Measurements from ENCODE around the gene FAM216A.

DNA sequence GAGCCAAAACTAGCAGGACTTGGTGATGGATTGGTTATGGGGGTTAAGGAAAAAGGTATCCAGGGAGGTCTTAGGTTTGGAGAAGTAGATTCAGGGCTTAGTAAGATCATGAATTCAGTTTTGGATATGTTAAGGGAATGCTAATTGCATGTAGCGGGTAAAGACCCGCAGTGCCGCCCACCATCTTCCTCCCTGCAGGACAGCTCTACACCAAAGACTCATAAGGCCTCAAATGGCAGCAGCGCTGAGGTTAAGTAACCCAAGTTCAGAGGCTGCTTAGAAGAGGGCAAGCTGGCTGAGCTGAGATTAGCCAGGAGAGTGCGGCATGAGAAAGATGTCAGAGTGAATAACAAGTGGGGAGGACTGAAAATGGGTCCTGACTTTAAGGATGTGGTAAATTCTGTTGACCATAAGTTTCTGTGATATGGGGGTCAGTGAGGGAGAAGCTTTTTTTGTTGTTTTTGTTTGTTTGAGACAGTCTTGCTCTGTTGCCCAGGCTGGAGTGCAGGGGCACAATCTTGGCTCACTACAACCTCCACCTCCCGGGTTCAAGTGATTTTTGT, 59.7 kb downstream of the FAM216A start:
- no peak for TF ChIP-seq POLR2A (IDR thresholded peaks at IDR 0.05)
- TF ChIP-seq, protein P1, sequence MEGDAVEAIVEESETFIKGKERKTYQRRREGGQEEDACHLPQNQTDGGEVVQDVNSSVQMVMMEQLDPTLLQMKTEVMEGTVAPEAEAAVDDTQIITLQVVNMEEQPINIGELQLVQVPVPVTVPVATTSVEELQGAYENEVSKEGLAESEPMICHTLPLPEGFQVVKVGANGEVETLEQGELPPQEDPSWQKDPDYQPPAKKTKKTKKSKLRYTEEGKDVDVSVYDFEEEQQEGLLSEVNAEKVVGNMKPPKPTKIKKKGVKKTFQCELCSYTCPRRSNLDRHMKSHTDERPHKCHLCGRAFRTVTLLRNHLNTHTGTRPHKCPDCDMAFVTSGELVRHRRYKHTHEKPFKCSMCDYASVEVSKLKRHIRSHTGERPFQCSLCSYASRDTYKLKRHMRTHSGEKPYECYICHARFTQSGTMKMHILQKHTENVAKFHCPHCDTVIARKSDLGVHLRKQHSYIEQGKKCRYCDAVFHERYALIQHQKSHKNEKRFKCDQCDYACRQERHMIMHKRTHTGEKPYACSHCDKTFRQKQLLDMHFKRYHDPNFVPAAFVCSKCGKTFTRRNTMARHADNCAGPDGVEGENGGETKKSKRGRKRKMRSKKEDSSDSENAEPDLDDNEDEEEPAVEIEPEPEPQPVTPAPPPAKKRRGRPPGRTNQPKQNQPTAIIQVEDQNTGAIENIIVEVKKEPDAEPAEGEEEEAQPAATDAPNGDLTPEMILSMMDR (IDR thresholded peaks at IDR 0.05): no peak
- TF ChIP-seq POLR2AphosphoS5 (IDR thresholded peaks at IDR 0.05): no peak
